Panc1 (cell line): ENCODE data around the gene LIPE. TPM values are rescaled to one million over a fixed set of nuclear protein-coding genes. Genes with fewer than 3 reads are reported as not detected.

Source experiments
- ATAC-seq: fragments of 200-7000 bp; cut with Tn5 transposase; 2 replicates; pipeline ENCODE4 v1.9.1; 2020; ENCODE audit warnings: mild to moderate bottlenecking, moderate library complexity
- BruUV-seq: library from RNA; stranded (reverse); fragments of 400-500 nt; replicated peaks from 2 replicates; lab custom pipeline; 2021; lab: Mats Ljungman, UMichigan
- CTCF ChIA-PET: fragments of 300-600 bp; sonication (Branson Sonifier 250); formaldehyde crosslinking; loops from one replicate; lab custom pipeline; 2022; ENCODE audit warnings: antibody characterized with exemption; lab: Charles Lee
- POLR2A ChIA-PET: fragments of 300-600 bp; sonication (Branson Sonifier 250); formaldehyde crosslinking; loops from one replicate; lab custom pipeline; 2022; ENCODE audit warnings: antibody characterized with exemption; lab: Charles Lee
- DNase-seq: peaks from one replicate; pipeline ENCODE4 v3.0.0-alpha.2; 2010; ENCODE audit warnings: low read depth, low spot score
- H3K27ac ChIP-seq: 2 replicates; pipeline ENCODE4 v1.5.1; 2011; ENCODE audit warnings: mild to moderate bottlenecking, low read length, inconsistent platforms
- H3K27me3 ChIP-seq: fragments of 200-500 bp; sonication (Bioruptor generic); 2 replicates; pipeline ENCODE4 v1.6.0; 2014; ENCODE audit warnings: low read length, inconsistent platforms; ENCODE audit not compliant: control insufficient read depth, insufficient read depth
- H3K36me3 ChIP-seq: fragments of 200-500 bp; sonication (Bioruptor generic); 2 replicates; pipeline ENCODE4 v1.5.1; 2014; ENCODE audit warnings: inconsistent platforms, mild to moderate bottlenecking, low read length, moderate library complexity; ENCODE audit not compliant: control insufficient read depth, insufficient read depth
- H3K4me1 ChIP-seq: 2 replicates; pipeline ENCODE4 v1.5.1; 2011; ENCODE audit warnings: inconsistent platforms, mild to moderate bottlenecking, low read length, moderate library complexity; ENCODE audit not compliant: control insufficient read depth, insufficient read depth
- H3K4me3 ChIP-seq, 2 experiments: 2 replicates each; pipeline ENCODE4 v1.5.1; 2011 to 2012; ENCODE audit warnings: low read depth in 2 of 2, low read length in 2 of 2, mild to moderate bottlenecking in 2 of 2, inconsistent platforms in 1 of 2, moderate library complexity in 1 of 2
- H3K9me3 ChIP-seq: fragments of 200-500 bp; sonication (Bioruptor generic); 2 replicates; pipeline ENCODE4 v1.5.1; 2014; ENCODE audit warnings: low read depth, mild to moderate bottlenecking, inconsistent platforms, low read length, moderate library complexity; ENCODE audit not compliant: control insufficient read depth, insufficient read depth
- CTCF ChIP-seq: fragments of 450-650 bp; IDR thresholded peaks from 2 replicates; pipeline ENCODE4 v1.5.1; 2017; ENCODE audit warnings: mild to moderate bottlenecking
- POLR2AphosphoS5 ChIP-seq: IDR thresholded peaks from 2 replicates; pipeline ENCODE4 v1.6.1; 2012; ENCODE audit warnings: mild to moderate bottlenecking, low read depth, low read length, moderate library complexity
- REST ChIP-seq, 2 experiments: IDR thresholded peaks; 2 replicates each; pipeline ENCODE4 v1.6.1; 2011 to 2012; ENCODE audit warnings: low read depth in 2 of 2, control low read depth in 1 of 2, low read length in 1 of 2, mild to moderate bottlenecking in 1 of 2, moderate library complexity in 1 of 2; ENCODE audit not compliant: insufficient read depth in 1 of 2
- SIN3A ChIP-seq: IDR thresholded peaks from 2 replicates; pipeline ENCODE4 v1.6.1; 2012; ENCODE audit warnings: low read depth, mild to moderate bottlenecking, low read length, moderate library complexity, borderline replicate concordance; ENCODE audit not compliant: insufficient read depth
- TCF7L2 ChIP-seq: IDR thresholded peaks from 2 replicates; pipeline ENCODE4 v1.6.1; 2011; ENCODE audit warnings: mild to moderate bottlenecking, low read depth, low read length, inconsistent platforms
- in situ Hi-C: cut with HindIII; loops from 2 replicates; pipeline ENCODE4 v1.10.0; 2016; ENCODE audit warnings: low sequenced_read_pairs, low pct_unique_long_range_greater_than_20kb
- intact Hi-C: fragments of 100-400 bp; cut with micrococcal nuclease; formaldehyde crosslinking; loops from one replicate; pipeline ENCODE4 v1.10.0; 2022; ENCODE audit not compliant: unreplicated experiment
- total RNA-seq: library from RNA; stranded (reverse); gene quantifications from one replicate; pipeline ENCODE4 v1.2.1, GENCODE V29; 2021; ENCODE audit not compliant: unreplicated experiment

The LIPE gene
- total RNA-seq, 1 experiment from 2014 or later, result 3.4 TPM

DNA sequence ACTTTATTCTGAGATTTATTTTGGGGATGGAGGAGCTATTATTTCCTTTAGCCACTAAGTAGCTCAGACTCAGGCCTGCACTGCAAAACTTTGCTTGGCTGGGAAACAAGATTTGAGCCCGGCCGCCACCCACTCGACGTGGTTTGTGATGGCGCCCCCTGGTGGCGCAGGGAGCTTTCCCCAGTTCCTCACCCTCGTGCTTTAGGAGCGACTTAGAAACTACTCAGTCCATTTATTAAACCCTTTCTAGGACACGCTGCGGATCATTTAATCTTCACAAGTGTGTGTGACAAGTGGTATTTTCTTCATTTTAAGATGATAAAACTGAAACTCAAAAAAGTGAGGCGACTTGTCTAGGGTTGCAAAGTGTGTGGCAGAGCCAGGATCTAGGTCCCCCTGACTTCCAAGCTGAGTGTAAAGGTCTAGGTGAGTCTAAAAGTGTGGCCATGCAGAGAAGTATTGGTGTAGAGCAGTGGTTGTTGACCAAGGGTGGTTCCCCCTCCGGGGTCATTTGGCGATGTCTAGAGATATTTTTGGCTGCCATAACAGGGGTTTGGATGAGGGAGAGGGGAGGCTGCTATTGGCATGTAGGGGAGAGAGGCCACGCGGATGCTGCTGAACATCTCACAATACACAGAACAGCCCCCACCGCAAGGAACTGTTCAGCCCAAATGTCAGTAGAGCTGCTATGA, 13.3 kb upstream of the LIPE start:
- Histone ChIP-seq H3K27me3 (no peaks in the 10 kb centered on the region), H3K4me3 (no peak overlapping the region), H3K4me1 (no peaks in the 10 kb centered on the region), H3K36me3 (no peaks in the 10 kb centered on the region), H3K9me3 (no peaks in the 10 kb centered on the region), H3K27ac (no peak overlapping the region)
- CTCF ChIA-PET, result interaction anchor here (0.6 to 1.5 kb wide), 3 partner anchors 17 to 108 kb away, joined by 3 to 8 read pairs (median 4); no protein-coding TSS in a partner anchor
- intact Hi-C loops (no loop called here), in situ Hi-C loops (no loop called here)
- ATAC-seq (peak; percentile 65; the same call in 1 of the 2 replicates), DNase-seq (no peak)
- POLR2A ChIA-PET, result interaction anchor here (0.6 kb wide), 1 partner anchor 240 kb away, joined by 3 read pairs; no protein-coding TSS in a partner anchor
- TF ChIP-seq REST (IDR thresholded peaks at IDR 0.05; ENCODE audit: insufficient read depth in 1 of 2, low read depth in 2 of 2, low read length in 1 of 2) (no peak), CTCF (peak; percentile 93), TCF7L2 (no peak)
- BruUV-seq, result no TSS peak

- H3K27me3 ChIP-seq, result no peaks in the 10 kb centered on the region
- no peaks in the 10 kb centered on the region for H3K4me1 ChIP-seq
- ChIA-PET CTCF (interaction anchor here (1.1 kb wide), 1 partner anchor 11 kb away, joined by 4 read pairs; no protein-coding TSS in a partner anchor), POLR2A (no interaction called here)
- no peak overlapping the region for H3K27ac ChIP-seq
- ATAC-seq (no peak), DNase-seq (no peak)
- H3K36me3 ChIP-seq, result no peaks in the 10 kb centered on the region
- H3K9me3 ChIP-seq, result no peaks in the 10 kb centered on the region
- TF ChIP-seq CTCF (no peak), SIN3A (no peak), REST (IDR thresholded peaks at IDR 0.05; ENCODE audit: insufficient read depth in 1 of 2, low read depth in 2 of 2, low read length in 1 of 2) (no peak), TCF7L2 (no peak), POLR2AphosphoS5 (no peak)
- in situ Hi-C loops (no loop called here), intact Hi-C loops (no loop called here)
- H3K4me3 ChIP-seq, result no peak overlapping the region
- BruUV-seq, result no TSS peak
Observed at GRCh38 chr19:42436006-42436405, 8.8 kb upstream of the LIPE start.
